Tibial nerve (tissue), 4 donors: ENCODE results near the gene GRM4. TPM values are rescaled to one million over a fixed set of nuclear protein-coding genes. Genes with fewer than 3 reads are reported as not detected.

Experiments
- DNase-seq, 2 donors: peaks; one replicate each; pipeline ENCODE4 v3.0.0-alpha.2; 2019; ENCODE audit warnings: low spot score in 2 of 2
- H3K27ac ChIP-seq, 4 donors: fragments of 200-600 bp; sonication (generic) in 3 of 4; one replicate each; pipeline ENCODE4 v1.5.1; 2017 to 2019; ENCODE audit warnings: mild to moderate bottlenecking in 1 of 4
- H3K27me3 ChIP-seq, 2 donors: fragments of 200-600 bp; sonication (generic) in 1 of 2; one replicate each; pipeline versions ENCODE4 v1.5.1 to v1.6.0; 2017 to 2019
- H3K36me3 ChIP-seq, 3 donors: fragments of 200-600 bp; sonication (generic); one replicate each; pipeline ENCODE4 v1.5.1; 2018 to 2019
- H3K4me1 ChIP-seq, 4 donors: fragments of 200-600 bp; sonication (generic) in 3 of 4; one replicate each; pipeline ENCODE4 v1.5.1; 2017 to 2019
- H3K4me3 ChIP-seq, 4 donors: fragments of 200-600 bp; sonication (generic) in 3 of 4; one replicate each; pipeline ENCODE4 v1.5.1; 2017 to 2019; ENCODE audit warnings: mild to moderate bottlenecking in 1 of 4, moderate library complexity in 1 of 4
- H3K9me3 ChIP-seq, 4 donors: fragments of 200-600 bp; sonication (generic) in 3 of 4; one replicate each; pipeline ENCODE4 v1.5.1; 2017 to 2019
- CTCF ChIP-seq, 5 experiments: fragments of 200-600 bp in 3 of 5; fragments of 450-650 bp in 2 of 5; sonication (generic) in 3 of 5; IDR thresholded peaks; one replicate each; pipeline ENCODE4 v1.5.1; 2016 to 2019; ENCODE audit warnings: antibody characterized with exemption in 5 of 5, mild to moderate bottlenecking in 3 of 5, moderate library complexity in 2 of 5
- EP300 ChIP-seq, 2 donors: sonication (generic); formaldehyde crosslinking; IDR thresholded peaks; one replicate each; pipeline ENCODE4 v1.6.1; 2017; ENCODE audit warnings: antibody characterized with exemption in 2 of 2, mild to moderate bottlenecking in 1 of 2
- POLR2A ChIP-seq, 2 donors: fragments of 450-650 bp; IDR thresholded peaks; one replicate each; pipeline ENCODE4 v1.6.1; 2017; ENCODE audit warnings: antibody characterized with exemption in 2 of 2, mild to moderate bottlenecking in 2 of 2, moderate library complexity in 2 of 2
- WGBS, 2 donors: methylation state at CpG; one replicate each; pipeline ENCODE4 v1.1.5; 2018; 5-methylcytosine and 5-hydroxymethylcytosine counted together
- total RNA-seq, 4 donors: library from RNA; depleted of rRNA; stranded (reverse); fragments of >200 nt; gene quantifications; one replicate each; pipeline ENCODE4 v1.1.0, GENCODE V29; 2016

Gene GRM4
- total RNA-seq, 4 donors from 2014 or later: not detected

DNA sequence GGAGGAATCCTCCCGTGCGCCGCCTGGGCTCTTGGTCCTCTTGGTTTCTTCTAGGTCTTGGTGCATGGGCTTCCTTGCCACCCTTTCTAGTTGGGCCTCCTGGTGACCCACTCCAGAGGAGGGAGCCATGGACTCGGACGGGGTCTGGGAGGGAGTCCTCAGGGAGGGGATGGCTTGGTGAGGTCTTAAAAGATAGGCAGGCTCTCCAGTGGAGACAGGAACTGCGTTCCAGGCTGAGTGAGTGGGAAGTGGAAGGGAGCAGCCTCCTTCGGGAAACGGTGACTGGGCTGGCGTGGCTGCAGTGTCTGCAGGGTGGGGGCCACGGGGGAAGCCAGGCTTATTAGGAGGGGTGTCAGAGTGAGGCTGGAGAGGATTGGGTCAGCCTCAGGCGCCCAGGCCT is 152.8 kb downstream of the GRM4 start:
- H3K27ac ChIP-seq: no peak overlapping the region
- TF ChIP-seq POLR2A (IDR thresholded peaks at IDR 0.05) (no peak), CTCF (IDR thresholded peaks at IDR 0.05) (no peak), EP300 (IDR thresholded peaks at IDR 0.05) (no peak)
- H3K36me3 ChIP-seq: no peaks in the 10 kb centered on the region
- H3K27me3 ChIP-seq: peaks cover 0 to 13% of the 10 kb centered on the region in 2 donors
- WGBS, 2 donors: 54 to 68% methylated on average over 11 of the region's 11 CpGs
- H3K4me3 ChIP-seq: no peak overlapping the region
- peaks cover 0 to 5% (median 0%) of the 10 kb centered on the region in 4 donors for H3K9me3 ChIP-seq
- no peak for DNase-seq
- no peaks in the 10 kb centered on the region for H3K4me1 ChIP-seq

GRCh38 chr6:33992191-33992590 is 153.7 kb downstream of the GRM4 start:
- Histone ChIP-seq H3K4me3 (no peak overlapping the region), H3K9me3 (peaks cover 0 to 3% (median 0%) of the 10 kb centered on the region in 4 donors), H3K36me3 (no peaks in the 10 kb centered on the region), H3K27me3 (peaks cover 0 to 16% of the 10 kb centered on the region in 2 donors), H3K4me1 (no peaks in the 10 kb centered on the region), H3K27ac (no peak overlapping the region)
- 71 to 81% methylated on average over 13 of the region's 13 CpGs for WGBS, 2 donors
- no peak for TF ChIP-seq EP300 (IDR thresholded peaks at IDR 0.05)
- TF ChIP-seq CTCF (IDR thresholded peaks at IDR 0.05): no peak
- TF ChIP-seq POLR2A (IDR thresholded peaks at IDR 0.05): no peak
- DNase-seq: no peak

DNA sequence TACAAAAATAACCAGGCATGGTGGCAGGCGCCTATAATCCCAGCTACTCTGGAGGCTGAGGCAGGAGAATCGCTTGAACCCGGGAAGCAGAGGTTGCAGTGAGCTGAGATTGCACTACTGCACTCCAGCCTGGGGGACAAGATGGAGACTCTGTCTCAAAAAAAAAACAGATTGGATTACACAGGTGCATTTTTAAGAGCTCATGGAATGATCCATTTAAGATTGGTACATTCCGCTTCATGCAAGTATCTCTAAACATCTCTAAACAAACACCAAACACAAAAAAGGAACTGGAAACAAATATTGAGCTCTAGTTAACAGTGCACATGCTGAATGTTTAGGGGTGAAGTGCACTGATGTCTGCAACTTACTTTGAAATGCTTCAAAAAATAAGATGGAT is 154.3 kb downstream of the GRM4 start:
- no peak for TF ChIP-seq POLR2A (IDR thresholded peaks at IDR 0.05)
- no peak for TF ChIP-seq CTCF (IDR thresholded peaks at IDR 0.05)
- TF ChIP-seq EP300 (IDR thresholded peaks at IDR 0.05): no peak
- DNase-seq: no peak

DNA sequence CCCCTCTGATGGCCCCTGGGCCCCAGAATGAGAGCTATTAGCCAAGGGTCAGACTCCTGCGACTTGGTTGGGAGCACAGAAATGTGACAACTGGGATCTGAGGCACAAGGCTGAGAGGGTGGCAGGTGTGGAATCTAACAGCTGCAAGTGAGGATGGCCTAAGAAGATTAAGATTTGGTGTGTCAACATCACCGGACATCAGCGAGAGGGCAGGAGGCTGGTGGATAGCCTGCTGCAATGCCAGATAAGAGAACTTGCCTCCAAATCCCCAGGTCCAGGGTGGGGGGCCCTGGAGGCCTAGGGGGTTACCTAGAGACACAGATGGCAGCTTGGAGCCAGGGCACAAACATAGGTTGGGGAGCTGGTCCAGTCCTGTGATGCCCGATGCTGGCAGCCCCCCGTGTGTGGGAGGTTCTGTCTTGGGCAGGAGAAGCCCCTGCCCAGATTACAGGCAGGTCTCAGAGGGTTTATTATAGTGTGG is 155.8 kb downstream of the GRM4 start:
- H3K36me3 ChIP-seq: no peaks in the 10 kb centered on the region
- no peak for DNase-seq
- H3K27me3 ChIP-seq: peaks cover 0 to 12% of the 10 kb centered on the region in 2 donors
- peaks cover 0 to 8% (median 0%) of the 10 kb centered on the region in 4 donors for H3K9me3 ChIP-seq
- H3K27ac ChIP-seq: no peak overlapping the region
- WGBS, 2 donors: 53 to 72% methylated on average over 3 to 5 of the region's 5 CpGs
- TF ChIP-seq POLR2A (IDR thresholded peaks at IDR 0.05) (no peak), EP300 (IDR thresholded peaks at IDR 0.05) (no peak), CTCF (IDR thresholded peaks at IDR 0.05) (no peak)
- no peak overlapping the region for H3K4me3 ChIP-seq
- no peaks in the 10 kb centered on the region for H3K4me1 ChIP-seq

More for the DNA sequence above, 154.3 kb downstream of the GRM4 start:
- peaks cover 0 to 16% of the 10 kb centered on the region in 2 donors for H3K27me3 ChIP-seq
- WGBS, 2 donors: 95% methylated on average over 4 of the region's 4 CpGs
- peaks cover 0 to under 1% (median 0%) of the 10 kb centered on the region in 4 donors for H3K9me3 ChIP-seq
- H3K4me1 ChIP-seq: no peaks in the 10 kb centered on the region
- H3K27ac ChIP-seq: no peak overlapping the region
- no peak overlapping the region for H3K4me3 ChIP-seq
- no peaks in the 10 kb centered on the region for H3K36me3 ChIP-seq

GRCh38 chr6:33989016-33989854 is 156.7 kb downstream of the GRM4 start:
- Histone ChIP-seq H3K4me1 (no peaks in the 10 kb centered on the region), H3K27me3 (peaks cover 0 to 15% of the 10 kb centered on the region in 2 donors), H3K27ac (no peak overlapping the region), H3K4me3 (no peak overlapping the region), H3K36me3 (no peaks in the 10 kb centered on the region), H3K9me3 (peaks cover 0 to 8% (median 0%) of the 10 kb centered on the region in 4 donors)
- no peak for DNase-seq
- WGBS, 2 donors: 86 to 87% methylated on average over 11 to 13 of the region's 13 CpGs
- TF ChIP-seq POLR2A (IDR thresholded peaks at IDR 0.05) (no peak), CTCF (IDR thresholded peaks at IDR 0.05) (no peak)
